Embryonic facial prominence (tissue), 1 donor: ENCODE measurements around the gene MARVELD1.

Experiments
- DNase-seq: peaks from one replicate; pipeline ENCODE4 v3.0.0-alpha.2; 2016; ENCODE audit errors: extremely low spot score

Gene MARVELD1

DNA sequence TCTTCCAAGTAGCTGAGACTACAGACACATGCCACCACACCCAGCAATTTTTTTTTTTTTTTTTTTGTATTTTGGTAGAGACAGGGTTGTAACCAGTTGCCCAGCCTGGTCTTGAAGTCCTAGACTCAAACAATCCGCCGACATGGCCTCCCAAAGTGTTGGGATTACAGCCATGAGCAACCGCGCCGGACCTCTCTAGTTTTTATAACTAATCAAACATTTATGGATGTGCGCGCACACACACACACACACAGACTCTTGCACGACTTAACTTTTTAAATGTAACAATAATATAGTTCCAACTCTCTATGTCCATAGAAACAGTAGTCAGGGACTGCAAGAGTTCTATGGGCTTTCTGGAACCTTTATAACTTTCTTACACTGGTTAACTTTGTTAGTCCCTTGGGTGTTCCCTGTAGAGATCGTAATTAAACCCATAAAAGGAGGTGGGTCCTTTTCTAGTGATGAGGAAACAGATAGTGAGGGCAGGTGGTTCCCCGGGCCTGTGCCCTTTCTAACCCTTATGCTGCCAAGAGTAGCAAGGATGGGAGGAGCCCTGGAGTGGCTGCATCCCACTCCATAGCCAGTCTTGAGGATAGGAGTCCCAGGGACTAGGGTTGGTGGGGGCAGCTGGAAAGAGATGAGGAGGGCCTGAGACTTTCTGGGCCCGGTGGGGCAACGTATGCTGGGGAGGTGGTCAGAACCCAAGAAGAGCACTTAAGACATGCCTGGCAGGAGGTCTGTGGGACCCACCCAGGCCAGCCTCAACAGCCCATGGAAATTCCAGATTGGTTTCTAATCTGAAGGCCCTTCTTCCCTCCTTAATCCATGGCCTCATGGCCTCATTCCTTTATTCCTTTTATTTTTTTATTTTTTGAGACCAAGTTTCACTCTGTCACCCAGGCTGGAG is 8.6 kb downstream of the MARVELD1 start:
- DNase-seq, result no peak

DNA sequence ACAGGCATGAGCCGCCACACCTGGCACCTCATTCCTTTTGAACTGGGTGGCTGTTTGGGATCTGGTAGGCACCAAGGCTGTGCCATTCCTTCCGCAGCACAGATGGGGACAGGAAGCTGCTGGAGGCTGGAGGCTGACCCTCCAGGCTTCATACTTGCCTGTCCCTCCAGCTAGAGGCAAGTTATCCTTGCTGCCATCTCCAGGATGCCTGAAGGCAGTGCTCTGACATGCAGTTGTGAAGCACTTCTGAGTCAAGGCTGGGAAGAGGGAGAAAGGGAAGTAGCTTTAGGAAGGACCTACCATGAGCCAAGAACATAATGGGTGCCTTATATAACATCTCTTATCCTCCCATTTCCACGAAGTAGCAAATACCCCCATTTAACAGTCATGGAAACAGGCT is 9.5 kb downstream of the MARVELD1 start:
- no peak for DNase-seq

DNA sequence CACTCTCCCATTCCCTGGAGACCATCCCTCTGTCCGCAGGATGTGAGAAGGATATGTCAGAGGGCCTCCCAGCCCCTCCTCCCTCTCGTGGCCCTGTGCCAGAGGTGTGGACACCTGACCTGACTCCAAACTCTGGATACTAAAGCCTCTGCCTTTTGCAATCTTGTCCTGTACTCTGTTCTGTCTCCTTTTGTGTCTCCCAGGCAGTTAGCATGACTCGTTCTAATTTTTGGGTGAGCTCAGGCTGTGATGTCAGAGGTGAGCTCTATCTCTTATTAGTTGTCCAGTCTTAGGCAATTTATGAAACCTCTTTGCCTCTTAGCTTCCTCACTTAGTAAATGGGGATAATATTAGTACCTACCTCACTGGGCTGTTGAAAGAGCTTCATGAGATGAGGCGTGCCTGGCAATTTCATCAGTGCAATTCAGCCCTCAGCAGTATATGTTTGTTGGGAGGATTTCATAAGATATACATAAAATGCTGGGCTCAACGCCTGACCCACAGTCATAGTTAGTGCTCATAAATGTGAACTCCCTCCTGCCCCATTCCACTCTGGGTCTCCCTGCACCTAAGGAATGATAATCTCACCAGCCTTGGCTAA is 10.9 kb downstream of the MARVELD1 start:
- no peak for DNase-seq

DNA sequence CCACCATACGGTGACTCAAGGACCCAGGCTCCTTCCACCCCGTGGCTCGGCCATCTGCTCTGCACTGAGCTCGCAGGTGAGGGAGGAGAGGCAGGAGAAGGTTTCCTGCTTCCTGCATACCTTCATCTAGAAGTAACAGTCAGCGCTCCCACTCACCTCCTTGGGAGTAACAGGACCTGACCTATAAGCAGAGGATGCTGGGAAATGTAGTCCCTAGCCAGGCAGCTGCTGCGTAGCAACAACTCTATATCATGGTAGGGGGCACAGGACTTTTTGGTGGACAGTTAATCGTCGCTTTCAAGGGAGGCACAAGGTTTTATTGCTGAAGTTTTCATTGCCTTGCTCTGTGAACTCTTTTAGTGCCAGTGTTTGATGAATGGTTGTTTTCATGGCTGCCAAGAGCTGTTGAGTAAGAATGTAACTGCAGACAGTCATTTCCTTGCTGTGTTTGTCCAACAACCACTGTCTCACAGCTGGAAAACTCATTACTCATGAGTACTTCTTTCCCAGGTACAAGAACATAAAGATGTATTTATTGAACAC is 13.2 kb downstream of the MARVELD1 start:
- no peak for DNase-seq

DNA sequence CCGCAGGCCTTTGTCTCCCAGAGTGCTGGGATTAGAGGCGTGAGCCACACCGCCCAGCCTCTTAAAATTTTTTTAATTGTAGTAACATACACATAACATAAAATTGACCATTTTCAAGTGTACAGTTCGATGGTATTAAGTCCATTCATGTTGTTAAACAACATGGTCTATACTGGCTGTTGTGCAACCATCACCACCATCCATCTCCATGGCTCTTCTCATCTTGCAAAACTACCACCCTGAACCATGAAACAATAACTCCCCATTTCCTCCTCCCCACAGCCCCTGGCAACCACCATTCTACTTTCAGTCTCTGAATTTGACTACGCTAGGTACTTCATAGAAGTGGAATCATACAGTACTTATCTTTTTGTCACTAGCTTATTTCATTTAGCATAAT is 15.5 kb downstream of the MARVELD1 start:
- no peak for DNase-seq

DNA sequence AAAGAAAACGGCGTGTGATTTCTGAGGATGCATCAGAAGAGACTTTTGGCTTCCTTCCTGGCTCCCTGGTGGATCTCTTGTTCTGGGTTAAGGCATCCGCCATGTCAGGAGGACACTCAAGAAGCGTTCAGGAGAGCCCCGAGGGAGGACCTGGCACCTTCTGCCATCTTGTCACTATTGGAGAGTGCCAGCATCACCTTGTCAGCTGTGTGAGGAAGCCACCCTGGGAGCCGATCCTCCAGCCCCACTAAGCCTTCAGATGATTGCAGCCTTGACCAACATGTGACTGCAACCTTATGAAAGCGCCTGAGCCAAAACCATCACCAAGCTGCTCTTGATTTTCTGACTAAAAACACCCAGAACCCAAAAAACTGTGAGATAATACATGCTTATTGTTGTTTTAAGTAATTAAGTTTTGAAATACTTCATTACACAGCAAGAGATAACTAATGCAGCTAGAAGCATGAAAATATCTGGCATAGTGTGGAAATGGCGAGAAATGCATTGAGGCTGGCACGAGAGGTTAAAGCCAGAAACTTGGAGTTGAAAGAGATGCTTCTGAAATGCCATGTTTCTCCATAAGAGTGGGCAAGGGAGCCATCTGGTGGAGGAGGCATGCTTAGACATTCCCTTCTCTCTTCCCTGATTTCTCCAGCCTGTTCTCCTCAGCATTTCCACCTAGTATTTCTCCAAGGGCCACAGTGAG is 18.0 kb downstream of the MARVELD1 start:
- peak; percentile 61 for DNase-seq

DNA sequence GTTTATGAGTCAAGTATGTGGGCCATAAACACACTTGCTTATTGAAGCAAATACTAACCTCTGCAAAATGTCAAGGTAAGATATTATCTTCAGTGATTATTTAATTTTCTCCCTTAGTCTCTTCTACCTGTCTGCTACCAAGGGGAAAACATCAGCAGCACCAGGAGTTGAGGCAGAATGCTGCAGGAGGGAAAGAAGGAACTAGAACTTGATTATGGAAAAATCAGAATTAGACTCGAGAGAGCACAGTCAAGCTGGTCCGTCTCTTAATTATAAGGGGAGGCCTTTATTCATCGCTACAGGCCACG is 18.5 kb downstream of the MARVELD1 start:
- no peak for DNase-seq

DNA sequence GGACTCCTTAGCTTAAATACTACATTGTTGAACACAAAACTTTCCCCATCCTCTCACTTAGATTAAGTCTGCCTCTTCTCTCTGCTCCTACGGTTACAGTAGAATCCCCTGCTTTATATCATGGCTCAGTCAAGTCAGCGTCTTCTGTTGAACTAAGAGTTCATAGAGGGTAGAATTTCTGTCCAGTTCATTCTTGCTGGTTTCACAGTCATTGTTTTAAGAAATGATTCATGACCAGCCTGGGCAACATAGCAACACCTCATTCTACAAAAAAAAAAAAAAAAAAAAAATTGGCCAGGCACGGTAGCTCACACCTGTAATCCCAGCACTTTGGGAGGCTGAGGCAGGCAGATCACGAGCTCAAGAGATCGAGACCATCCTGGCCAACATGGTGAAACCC is 19.7 kb downstream of the MARVELD1 start:
- DNase-seq, result no peak

DNA sequence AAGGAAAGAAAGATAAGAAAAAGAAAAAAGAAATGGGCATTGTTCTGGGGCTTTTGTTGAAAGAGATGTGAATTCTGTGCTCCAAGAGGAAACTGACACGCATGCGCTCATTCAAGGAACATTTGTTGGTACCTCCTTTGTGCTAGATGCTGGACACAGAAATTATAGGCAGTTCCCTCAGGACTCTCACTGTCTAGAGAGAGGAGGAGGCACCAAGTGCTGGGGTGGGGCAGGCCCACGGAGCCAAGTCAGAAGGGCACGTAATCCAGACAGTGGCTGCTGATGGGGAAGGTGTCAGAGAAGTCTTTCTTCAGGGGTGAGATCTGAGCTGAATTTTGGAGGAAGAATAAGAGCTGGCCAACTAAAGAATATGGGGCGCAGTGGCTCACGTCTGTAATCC is 20.5 kb downstream of the MARVELD1 start:
- DNase-seq, result no peak

DNA sequence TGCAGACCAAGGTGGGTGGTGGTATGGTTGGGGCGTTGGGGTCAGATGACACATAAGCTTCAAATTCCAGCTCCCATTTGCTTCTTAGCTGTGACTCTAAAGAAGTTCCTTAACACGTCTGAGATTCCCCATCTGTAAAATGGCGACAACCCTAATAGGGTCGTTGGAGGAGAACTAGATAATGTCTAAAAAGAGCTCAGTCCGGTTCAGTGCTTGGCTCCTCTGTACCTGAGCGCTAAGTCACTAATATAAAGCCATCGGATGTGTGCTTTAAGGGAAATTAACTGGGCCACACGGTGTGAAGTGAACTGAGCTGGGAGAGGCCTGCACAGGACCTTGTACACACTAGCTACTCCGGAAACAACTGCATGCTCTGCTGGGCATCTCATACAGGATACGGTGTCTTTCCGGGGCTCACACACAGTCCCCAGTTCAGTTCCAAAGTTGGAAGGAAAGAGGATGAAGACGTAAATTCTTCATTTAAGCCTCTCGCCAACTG is 22.9 kb downstream of the MARVELD1 start:
- no peak for DNase-seq

DNA sequence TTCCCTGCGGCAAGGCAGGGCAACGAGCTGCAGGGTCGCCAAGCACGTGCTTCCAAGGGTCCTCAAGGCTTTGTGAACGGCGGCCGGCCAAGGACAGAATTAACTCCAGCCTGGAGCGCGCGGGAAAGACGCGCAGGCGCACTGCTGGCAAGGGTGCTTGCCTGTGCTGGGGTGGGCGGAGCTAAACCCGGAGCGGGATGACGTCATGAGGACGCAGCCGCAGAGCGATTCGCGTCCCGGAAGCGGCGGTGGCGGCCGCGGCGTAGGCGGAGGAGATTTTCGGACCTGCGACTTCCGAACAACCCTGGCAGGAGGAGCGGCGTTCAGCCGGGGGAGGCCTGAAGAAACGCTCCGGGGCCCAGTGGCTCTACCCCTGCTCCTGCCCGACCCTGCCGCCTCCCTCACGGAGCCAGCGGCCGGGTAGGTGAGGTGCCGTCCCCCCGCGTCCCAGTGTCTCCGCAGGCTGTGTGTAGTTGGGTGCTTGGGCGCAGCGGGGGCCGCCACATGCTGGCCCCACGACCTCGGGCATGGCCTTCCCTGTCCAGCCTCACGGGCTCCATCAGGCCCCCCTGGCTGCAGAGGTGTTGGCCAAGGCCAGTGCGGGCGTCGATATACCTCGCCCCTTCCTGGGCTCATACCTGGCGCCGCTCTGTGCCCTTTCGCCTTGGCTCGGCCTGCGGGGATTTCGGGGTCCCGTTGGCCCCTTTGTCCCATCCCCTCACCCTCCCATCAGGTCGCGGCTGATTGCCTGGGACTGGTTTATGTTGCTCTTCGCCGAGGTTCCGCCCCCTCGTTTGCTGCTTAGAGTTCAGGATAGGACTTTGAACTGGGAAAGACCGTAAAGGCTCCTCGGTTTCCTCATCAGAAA is 23.6 kb downstream of the MARVELD1 start, which contains the start of gene ZFYVE27:
Gene ZFYVE27, plus strand, starts transcription at position 227 of the 868 bp plus-strand sequence. CDS start 1,350 bp downstream, outside the sequence.
- DNase-seq, result peak; percentile 88

DNA sequence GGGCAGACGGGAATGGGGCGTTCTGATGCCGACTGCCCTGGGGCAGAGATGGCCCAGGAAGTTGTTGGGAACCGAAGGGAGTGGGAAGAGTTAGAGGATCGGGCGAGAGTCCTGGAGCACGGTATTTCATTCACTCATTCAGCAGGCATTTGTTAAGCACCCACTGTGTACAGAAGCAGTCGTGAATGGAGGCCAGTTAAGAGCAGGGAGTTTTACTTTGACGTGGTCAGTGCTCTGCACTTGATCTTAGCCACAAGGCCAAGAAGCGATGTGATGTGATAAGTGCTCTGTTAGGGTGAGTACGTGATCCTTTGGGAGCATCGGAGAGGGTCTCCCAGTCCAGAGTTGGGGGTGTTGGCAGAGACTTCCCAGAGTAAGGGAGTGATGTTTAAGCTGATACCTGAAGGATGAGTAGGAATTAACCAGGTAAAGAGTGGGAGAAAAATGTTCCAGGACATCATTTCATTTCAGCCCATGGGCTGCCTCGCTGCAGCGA is 24.3 kb downstream of the MARVELD1 start:
- no peak for DNase-seq

DNA sequence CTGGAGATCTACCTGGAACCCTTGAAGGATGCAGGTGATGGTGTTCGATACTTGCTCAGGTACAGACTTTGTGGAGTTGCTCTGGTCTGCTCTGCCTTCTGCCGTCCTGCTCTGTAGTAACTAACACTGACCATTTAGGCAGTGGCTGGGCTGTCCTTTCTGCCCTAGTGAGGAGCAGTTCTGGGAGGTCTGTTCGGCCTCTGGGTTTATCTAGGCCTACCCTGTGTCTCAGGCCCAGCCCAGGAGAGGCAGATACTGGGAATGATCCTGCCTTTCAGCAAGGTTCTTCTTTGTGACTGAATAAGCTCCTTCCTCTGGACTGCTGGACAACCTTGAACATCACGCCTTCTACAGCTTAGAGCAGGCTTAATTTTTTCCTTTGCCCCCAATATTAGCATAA is 25.1 kb downstream of the MARVELD1 start:
- no peak for DNase-seq

DNA sequence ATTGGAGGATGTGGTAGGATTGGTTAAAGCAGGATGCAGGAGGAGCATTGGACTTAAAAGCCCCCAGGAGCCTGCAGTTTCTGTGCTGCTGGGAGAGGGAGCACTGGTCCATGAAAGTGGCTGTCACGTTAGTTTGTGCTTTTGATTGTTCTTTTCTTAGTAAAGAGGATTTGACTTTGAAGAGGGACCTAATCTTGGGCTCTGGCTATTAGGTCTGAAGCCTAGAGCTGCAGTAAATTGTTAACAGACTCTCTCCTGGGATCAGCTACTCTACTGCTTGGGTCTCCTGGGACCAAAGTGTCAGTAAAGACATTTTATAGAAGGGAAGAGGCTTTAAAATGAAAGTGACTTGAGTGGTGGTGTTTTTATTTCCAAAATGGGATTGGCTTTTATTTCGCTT is 27.1 kb downstream of the MARVELD1 start:
- no peak for DNase-seq

DNA sequence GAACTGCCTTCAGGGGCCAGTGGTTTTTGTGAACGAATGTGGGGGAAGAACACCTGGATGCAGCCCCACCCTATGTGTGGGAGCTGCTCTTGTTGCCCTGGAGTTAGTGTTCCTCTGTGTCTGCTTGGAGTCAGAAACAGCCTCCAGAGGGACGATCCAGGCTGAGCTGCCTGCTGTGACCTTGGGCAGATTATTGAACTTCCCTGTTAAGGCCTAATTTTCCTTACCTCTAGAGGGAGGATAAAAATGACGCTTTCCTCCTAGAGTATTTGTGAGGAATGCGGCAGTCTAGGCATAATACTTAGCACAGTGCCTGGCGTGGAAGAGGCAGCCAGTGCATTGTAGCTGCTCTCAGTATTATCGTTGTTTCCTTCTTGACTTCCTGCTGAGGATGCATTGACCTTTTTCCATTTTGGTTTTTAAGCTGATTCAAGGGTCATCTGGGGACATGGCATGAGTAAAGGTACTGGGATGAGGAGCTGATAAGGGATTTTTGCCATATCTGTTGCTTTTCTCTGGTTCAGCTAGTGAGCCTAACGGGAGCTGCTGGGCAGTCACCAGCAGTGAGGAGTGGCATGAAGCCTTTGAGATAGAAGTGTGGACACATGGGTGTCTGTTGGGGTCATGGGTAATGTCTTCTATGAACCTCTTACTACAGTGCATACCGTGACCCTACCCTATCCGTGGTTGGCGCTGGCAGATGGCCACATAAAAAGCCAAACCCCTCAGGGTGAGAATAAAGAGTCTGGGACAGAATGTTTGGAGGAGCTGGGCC is 29.8 kb downstream of the MARVELD1 start:
- no peak for DNase-seq

DNA sequence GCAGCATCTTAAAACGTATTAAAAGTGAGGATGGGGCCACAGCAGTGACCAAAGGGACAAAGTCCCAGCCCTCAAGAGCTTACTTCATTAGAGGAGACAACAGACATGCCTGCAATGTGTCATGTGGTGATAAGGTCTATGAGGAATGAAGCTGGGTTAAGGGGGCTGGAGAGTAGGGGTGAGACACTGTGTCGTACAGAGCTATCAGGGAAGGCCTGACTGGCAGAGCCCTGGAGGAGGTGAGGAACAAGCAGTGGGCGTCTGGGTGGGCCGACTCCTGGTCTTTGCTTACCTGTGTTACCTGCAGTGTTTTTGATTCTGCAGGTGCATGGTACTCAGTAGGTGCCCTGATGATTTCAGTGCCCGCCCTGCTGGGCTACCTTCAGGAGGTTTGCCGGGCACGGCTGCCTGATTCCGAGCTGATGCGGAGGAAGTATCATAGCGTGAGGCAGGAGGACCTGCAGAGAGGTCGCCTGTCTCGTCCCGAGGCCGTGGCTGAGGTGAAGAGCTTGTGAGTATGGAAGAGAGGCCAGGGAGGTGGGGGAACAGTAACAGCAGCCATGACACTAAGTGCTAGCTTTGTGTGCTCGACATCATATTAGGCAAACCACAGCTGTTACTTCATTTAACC is 31.0 kb downstream of the MARVELD1 start:
- no peak for DNase-seq

DNA sequence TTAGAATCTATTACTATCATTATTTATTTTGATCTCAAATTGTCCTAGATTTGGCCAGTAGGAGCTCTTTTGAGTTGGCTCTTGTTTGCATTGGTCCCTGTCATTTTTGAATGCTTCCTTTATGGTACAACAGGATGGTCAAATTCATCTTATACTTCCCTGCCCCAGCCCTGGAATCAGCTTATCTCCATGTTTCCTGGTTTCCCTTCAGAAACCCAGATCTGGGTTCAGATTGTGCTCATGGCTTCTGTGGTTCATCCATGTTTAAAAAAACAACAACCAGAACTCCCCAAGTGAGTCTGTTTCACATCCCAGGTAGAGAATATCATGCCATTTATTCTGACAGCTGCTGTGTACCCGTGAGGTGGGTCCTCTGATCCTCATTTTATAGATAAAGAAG is 34.0 kb downstream of the MARVELD1 start:
- DNase-seq, result no peak

DNA sequence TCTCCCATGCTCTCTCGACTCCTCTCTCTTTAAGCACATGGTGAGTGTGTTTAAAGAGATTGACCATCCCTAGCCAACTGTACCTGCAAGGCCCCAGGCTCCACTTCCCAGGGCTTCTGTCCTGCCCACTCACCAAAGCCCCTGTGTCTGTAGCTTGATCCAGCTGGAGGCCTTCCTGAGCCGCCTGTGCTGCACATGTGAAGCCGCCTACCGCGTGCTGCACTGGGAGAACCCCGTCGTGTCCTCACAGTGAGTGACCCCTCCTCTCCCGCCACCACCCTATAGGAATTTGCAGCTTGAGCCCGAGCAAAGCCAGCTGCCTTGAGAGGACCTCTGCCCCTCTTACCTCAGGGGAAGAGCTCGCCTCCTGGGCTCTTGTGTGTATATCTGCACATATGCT is 34.6 kb downstream of the MARVELD1 start:
- no peak for DNase-seq

DNA sequence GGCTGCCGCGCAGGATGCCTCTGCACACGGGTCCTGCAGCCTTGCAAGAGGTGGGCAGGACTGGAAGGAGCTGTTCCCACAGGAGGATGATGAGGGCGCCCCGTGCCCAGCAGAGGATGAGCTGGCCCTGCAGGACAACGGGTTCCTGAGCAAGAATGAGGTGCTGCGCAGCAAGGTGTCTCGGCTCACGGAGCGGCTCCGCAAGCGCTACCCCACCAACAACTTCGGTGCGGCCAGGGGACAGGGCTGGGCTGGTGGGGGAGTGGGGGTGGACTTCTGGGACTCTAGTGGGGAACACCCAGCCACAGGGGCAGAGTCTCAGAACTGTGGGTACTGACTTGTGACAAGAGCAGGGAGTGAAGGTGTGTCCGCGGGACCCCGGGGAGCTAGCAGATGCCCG is 39.4 kb downstream of the MARVELD1 start:
- DNase-seq, result no peak

DNA sequence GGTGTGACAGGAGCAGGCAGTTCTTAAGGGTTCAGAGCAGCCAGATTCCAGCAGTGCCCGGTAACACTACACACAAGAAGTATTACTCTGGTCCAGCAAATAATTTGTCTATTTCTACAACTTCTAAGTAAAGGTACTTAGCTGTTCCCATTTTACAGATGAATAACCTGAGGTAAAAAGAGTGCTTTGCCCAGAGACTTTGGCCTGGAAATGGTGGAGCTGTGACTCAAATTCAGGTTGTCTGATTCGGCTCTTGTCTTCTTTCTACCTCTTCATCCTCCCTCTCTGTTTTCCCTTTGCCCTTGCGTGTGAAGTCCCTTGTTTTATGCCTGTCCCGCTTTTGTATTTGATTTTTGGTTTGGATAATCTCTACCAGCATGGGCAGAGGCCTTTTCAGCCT is 41.2 kb downstream of the MARVELD1 start:
- no peak for DNase-seq
